Aorta (tissue), 5 donors: Measurements from ENCODE around the gene KCNMA1. TPM values are rescaled to one million over a fixed set of nuclear protein-coding genes. Genes with fewer than 3 reads are reported as not detected.

ENCODE experiments used
- ATAC-seq: fragments of 200-7000 bp; cut with Tn5 transposase; one replicate; pipeline ENCODE4 v1.9.1; 2022; ENCODE audit warnings: moderate library complexity; ENCODE audit not compliant: low FRiP score
- DNase-seq, 2 donors: peaks; one replicate each; pipeline ENCODE4 v3.0.0-alpha.2; 2020
- H3K27ac ChIP-seq, 2 donors: one replicate each; pipeline ENCODE4 v1.5.1; 2013; ENCODE audit warnings: low read length in 2 of 2, mild to moderate bottlenecking in 2 of 2, moderate library complexity in 2 of 2, control low read depth in 1 of 2, inconsistent platforms in 1 of 2, low read depth in 1 of 2
- H3K27me3 ChIP-seq, 2 donors: one replicate each; pipeline ENCODE4 v1.6.1; 2013; ENCODE audit warnings: control low read depth in 1 of 2, low read length in 1 of 2, mild to moderate bottlenecking in 1 of 2, moderate library complexity in 1 of 2; ENCODE audit not compliant: insufficient read depth in 2 of 2, control insufficient read depth in 1 of 2
- H3K36me3 ChIP-seq, 2 donors: one replicate each; pipeline ENCODE4 v1.6.1; 2013; ENCODE audit warnings: control low read depth in 1 of 2, low read length in 1 of 2, mild to moderate bottlenecking in 1 of 2; ENCODE audit not compliant: insufficient read depth in 2 of 2, control insufficient read depth in 1 of 2
- H3K4me1 ChIP-seq, 2 donors: one replicate each; pipeline ENCODE4 v1.6.1; 2013; ENCODE audit warnings: low read length in 2 of 2, control low read depth in 1 of 2, mild to moderate bottlenecking in 1 of 2, moderate library complexity in 1 of 2; ENCODE audit not compliant: insufficient read depth in 2 of 2, control insufficient read depth in 1 of 2
- H3K4me3 ChIP-seq, 2 donors: one replicate each; pipeline ENCODE4 v1.5.1; 2013; ENCODE audit warnings: low read length in 2 of 2, control low read depth in 1 of 2, mild to moderate bottlenecking in 1 of 2
- H3K9me3 ChIP-seq: one replicate; pipeline ENCODE4 v1.6.1; 2013; ENCODE audit warnings: mild to moderate bottlenecking, low read length; ENCODE audit not compliant: control insufficient read depth
- WGBS, 2 donors: extraction: QIAGEN DNeasy Blood & Tissue Kit; methylation state at CpG; one replicate each; pipeline ENCODE4 v1.1.7; 2013; 5-methylcytosine and 5-hydroxymethylcytosine counted together
- intact Hi-C, 2 donors: fragments of 100-400 bp; cut with DNase I; formaldehyde crosslinking; loops; one replicate each; pipeline versions ENCODE4 v1.14.2 to v1.15.0; 2022
- polyA plus RNA-seq, 2 donors: library from polyadenylated mRNA; stranded (reverse); fragments of 200-250 nt; gene quantifications; one replicate each; pipeline ENCODE4 v1.2.3, GENCODE V29; 2013
- total RNA-seq, 2 donors: library from RNA; stranded (reverse); fragmentation: NEBNext Ultra II Directional; extraction: Animal tissue kit (Norgen Biotek cat#: 25700); gene quantifications; one replicate each; pipeline ENCODE4 v1.2.1, GENCODE V29; 2021
- donor health status: healthy with polysubstance abuse.
- donor health status: Bipolar disorder and iron deficiency.
- donor health status: DM: no; HTN: no; CAD: no.
- donor health status: DM: no; HTN: no; CAD: no.
- donor health status: DM: yes; HTN: yes; CAD: no.

KCNMA1 gene
- total and polyA plus RNA-seq, 4 donors = 36.8 to 163 (median 125) TPM

- 20 to 24% methylated on average over 15 of the region's 15 CpGs for WGBS, 2 donors
- Histone ChIP-seq H3K36me3 (no peaks in the 10 kb centered on the region), H3K4me1 (peaks cover 6% of the 10 kb centered on the region in 2 donors), H3K9me3 (no peaks in the 10 kb centered on the region), H3K27me3 (no peaks in the 10 kb centered on the region), H3K4me3 (no peak overlapping the region), H3K27ac (peak overlapping the region; percentile 6 to 72)
- ATAC-seq = peak; percentile 78
- intact Hi-C loops = loop anchor here in 1 of 2 donors (5.0 kb wide), 1 partner anchor 118 kb away; no protein-coding TSS in a partner anchor
- DNase-seq = peak; percentile 90 to 94
These were observed 123.8 kb downstream of the KCNMA1 start for GRCh38 chr10:77513781-77514331.

GRCh38 chr10:77513220-77513619, 124.4 kb downstream of the KCNMA1 start:
- intact Hi-C loops = loop anchor here in 1 of 2 donors (5.0 kb wide), 1 partner anchor 119 kb away; no protein-coding TSS in a partner anchor
- Histone ChIP-seq H3K4me1 (peaks cover 6% of the 10 kb centered on the region in 2 donors), H3K36me3 (no peaks in the 10 kb centered on the region), H3K4me3 (no peak overlapping the region), H3K9me3 (no peaks in the 10 kb centered on the region), H3K27me3 (no peaks in the 10 kb centered on the region), H3K27ac (peak overlapping the region in 1 of 2 donors; percentile 65)
- DNase-seq = no peak
- ATAC-seq = no peak
- WGBS, 2 donors = 65 to 73% methylated on average over 7 of the region's 7 CpGs

GRCh38 chr10:77512219-77512578, 125.4 kb downstream of the KCNMA1 start:
- Histone ChIP-seq H3K27ac (no peak overlapping the region), H3K9me3 (no peaks in the 10 kb centered on the region), H3K4me3 (no peak overlapping the region), H3K36me3 (no peaks in the 10 kb centered on the region), H3K4me1 (peaks cover 6 to 10% of the 10 kb centered on the region in 2 donors), H3K27me3 (no peaks in the 10 kb centered on the region)
- intact Hi-C loops = loop anchor here in 1 of 2 donors (5.0 kb wide), 1 partner anchor 120 kb away; no protein-coding TSS in a partner anchor
- WGBS, 2 donors = 90 to 97% methylated on average over 1 of the region's 1 CpG
- ATAC-seq = no peak
- no peak for DNase-seq

GRCh38 chr10:77511498-77512218, 126.0 kb downstream of the KCNMA1 start:
- intact Hi-C loops = loop anchor here in 1 of 2 donors (5.0 kb wide), 1 partner anchor 121 kb away; no protein-coding TSS in a partner anchor

GRCh38 chr10:77510695-77511094, 126.9 kb downstream of the KCNMA1 start:
- H3K9me3 ChIP-seq = no peaks in the 10 kb centered on the region
- H3K27me3 ChIP-seq = no peaks in the 10 kb centered on the region
- 76 to 84% methylated on average over 7 of the region's 7 CpGs for WGBS, 2 donors
- no peak for DNase-seq
- H3K36me3 ChIP-seq = no peaks in the 10 kb centered on the region
- H3K27ac ChIP-seq = no peak overlapping the region
- no peak for ATAC-seq
- H3K4me3 ChIP-seq = no peak overlapping the region
- intact Hi-C loops = loop anchor here in 1 of 2 donors (5.0 kb wide), 1 partner anchor 122 kb away; no protein-coding TSS in a partner anchor
- peaks cover 10 to 15% of the 10 kb centered on the region in 2 donors for H3K4me1 ChIP-seq

More at GRCh38 chr10:77511498-77512218, 126.0 kb downstream of the KCNMA1 start:
- Histone ChIP-seq H3K27ac (peak overlapping the region in 1 of 2 donors; percentile 8), H3K27me3 (no peaks in the 10 kb centered on the region), H3K4me1 (peaks cover 6 to 12% of the 10 kb centered on the region in 2 donors), H3K36me3 (no peaks in the 10 kb centered on the region), H3K9me3 (no peaks in the 10 kb centered on the region), H3K4me3 (no peak overlapping the region)
- DNase-seq (no peak), ATAC-seq (no peak)
- 76 to 79% methylated on average over 6 of the region's 6 CpGs for WGBS, 2 donors

- H3K36me3 ChIP-seq = no peaks in the 10 kb centered on the region
- H3K9me3 ChIP-seq = no peaks in the 10 kb centered on the region
- intact Hi-C loops = loop anchor here in 1 of 2 donors (5.0 kb wide), 1 partner anchor 122 kb away; no protein-coding TSS in a partner anchor
- no peaks in the 10 kb centered on the region for H3K27me3 ChIP-seq
- H3K27ac ChIP-seq = no peak overlapping the region
- DNase-seq (no peak), ATAC-seq (no peak)
- WGBS, 2 donors = 90 to 92% methylated on average over 2 of the region's 2 CpGs
- H3K4me3 ChIP-seq = no peak overlapping the region
- H3K4me1 ChIP-seq = peaks cover 9 to 19% of the 10 kb centered on the region in 2 donors
These were observed 127.3 kb downstream of the KCNMA1 start for GRCh38 chr10:77510294-77510693.

GRCh38 chr10:77509391-77509790, 128.2 kb downstream of the KCNMA1 start:
- no peak for DNase-seq
- 86 to 88% methylated on average over 6 of the region's 6 CpGs for WGBS, 2 donors
- no peaks in the 10 kb centered on the region for H3K9me3 ChIP-seq
- intact Hi-C loops = loop anchor here in 1 of 2 donors (10.0 kb wide), 1 partner anchor 125 kb away; the partner anchor contains the start of gene KCNMA1
- no peak overlapping the region for H3K27ac ChIP-seq
- H3K4me3 ChIP-seq = no peak overlapping the region
- no peaks in the 10 kb centered on the region for H3K36me3 ChIP-seq
- no peak for ATAC-seq
- no peaks in the 10 kb centered on the region for H3K27me3 ChIP-seq
- peaks cover 9 to 23% of the 10 kb centered on the region in 2 donors for H3K4me1 ChIP-seq

- Histone ChIP-seq H3K36me3 (no peaks in the 10 kb centered on the region), H3K9me3 (no peaks in the 10 kb centered on the region), H3K4me1 (peaks cover 6 to 17% of the 10 kb centered on the region in 2 donors), H3K4me3 (no peak overlapping the region), H3K27ac (no peak overlapping the region), H3K27me3 (no peaks in the 10 kb centered on the region)
- ATAC-seq (no peak), DNase-seq (no peak)
- intact Hi-C loops = loop anchor here in 1 of 2 donors (10.0 kb wide), 1 partner anchor 127 kb away; the partner anchor contains the start of gene KCNMA1
- WGBS, 2 donors = 48 to 56% methylated on average over 5 of the region's 5 CpGs
These were observed 130.2 kb downstream of the KCNMA1 start for GRCh38 chr10:77507291-77507880.
